Activated CD4-positive, alpha-beta T cell treated with anti-CD3 and anti-CD28 coated beads for 36 hours (primary cell): ENCODE results near the gene PLCB3. TPM values are rescaled to one million over a fixed set of nuclear protein-coding genes. Genes with fewer than 3 reads are reported as not detected.
A peak's percentile ranks its signal among the peaks of the same experiment; 100 is the strongest.

ENCODE experiments used
- ATAC-seq: fragments of 200-7000 bp; cut with Tn5 transposase; one replicate; pipeline ENCODE4 v1.10.0; 2021; ENCODE audit warnings: mild to moderate bottlenecking, moderate library complexity
- CTCF ChIA-PET: fragments of 350-600 bp; sonication (Branson Sonifier 250); formaldehyde crosslinking; loops from one replicate; lab custom pipeline; 2021; ENCODE audit warnings: antibody characterized with exemption; lab: Charles Lee
- POLR2A ChIA-PET: fragments of 350-600 bp; sonication (Branson Sonifier 250); formaldehyde crosslinking; loops from one replicate; lab custom pipeline; 2021; ENCODE audit warnings: antibody characterized with exemption, inconsistent platforms; lab: Charles Lee
- DNase-seq: peaks from one replicate; pipeline ENCODE4 v3.0.0-alpha.2; 2020
- H3K27ac Mint-ChIP-seq: one replicate; pipeline ENCODE4 v1.8.0; 2021; ENCODE audit warnings: mixed read lengths
- H3K27me3 Mint-ChIP-seq: one replicate; pipeline ENCODE4 v1.8.0; 2021; ENCODE audit warnings: mixed read lengths
- H3K36me3 Mint-ChIP-seq: one replicate; pipeline ENCODE4 v1.8.0; 2021; ENCODE audit warnings: low read depth, mixed read lengths
- H3K4me1 Mint-ChIP-seq: one replicate; pipeline ENCODE4 v1.8.0; 2021; ENCODE audit warnings: mixed read lengths
- H3K4me3 Mint-ChIP-seq: one replicate; pipeline ENCODE4 v1.8.0; 2021; ENCODE audit warnings: mild to moderate bottlenecking, moderate library complexity, mixed read lengths
- H3K9me3 Mint-ChIP-seq: one replicate; pipeline ENCODE4 v1.8.0; 2021; ENCODE audit warnings: low read depth, mixed read lengths
- intact Hi-C, 2 experiments: fragments of 100-400 bp; cut with DNase I in 1 of 2; cut with micrococcal nuclease in 1 of 2; formaldehyde crosslinking; loops; one replicate each; pipeline versions ENCODE4 v1.14.2 to v1.15.1; 2022 to 2024; cut with DNase I, micrococcal nuclease
- total RNA-seq, 2 experiments: library from RNA; stranded (reverse); gene quantifications; one replicate each; pipeline ENCODE4 v1.2.3, GENCODE V29; 2021

Gene PLCB3
- total RNA-seq, 2 experiments from 2014 or later, result 9.0 to 10.9 TPM

GRCh38 chr11:64208086-64208795 is 43.1 kb upstream of the PLCB3 start:
- Mint-ChIP-seq H3K27me3 (no peaks in the 10 kb centered on the region), H3K9me3 (no peaks in the 10 kb centered on the region), H3K4me1 (peaks cover 44% of the 10 kb centered on the region), H3K27ac (peak overlapping the region; percentile 99), H3K4me3 (peak overlapping the region; percentile 90), H3K36me3 (peaks cover 75% of the 10 kb centered on the region)
- intact Hi-C loops, result loop anchor here in 1 of 2 experiments (5.0 kb wide), 1 partner anchor 34 kb away; the partner anchor contains the start of gene FKBP2
- ATAC-seq (no peak), DNase-seq (no peak)
- ChIA-PET POLR2A (interaction anchor here (0.5 to 3.7 kb wide), 14 partner anchors 8 to 1637 kb away, joined by 3 to 28 read pairs (median 6); partner anchors contain the start of genes FKBP2, NUDT22, PRDX5 and STIP1), CTCF (interaction anchor here (0.6 to 7.3 kb wide), 11 partner anchors 14 to 208 kb away, joined by 3 to 111 read pairs (median 5); partner anchors contain the start of genes CATSPERZ, ESRRA, NUDT22 and STIP1)

- no peaks in the 10 kb centered on the region for H3K27me3 Mint-ChIP-seq
- H3K36me3 Mint-ChIP-seq, result peaks cover 74% of the 10 kb centered on the region
- H3K9me3 Mint-ChIP-seq, result no peaks in the 10 kb centered on the region
- no peak for DNase-seq
- peaks cover 40% of the 10 kb centered on the region for H3K4me1 Mint-ChIP-seq
- intact Hi-C loops, result loop anchor here in 1 of 2 experiments (5.0 kb wide), 1 partner anchor 33 kb away; the partner anchor contains the start of gene FKBP2
- ChIA-PET POLR2A (interaction anchor here (1.4 to 3.7 kb wide), 4 partner anchors 8 to 24 kb away, joined by 3 to 24 read pairs (median 10); partner anchors contain the start of gene STIP1), CTCF (interaction anchor here (0.7 to 7.3 kb wide), 4 partner anchors 15 to 94 kb away, joined by 3 to 111 read pairs (median 4); partner anchors contain the start of genes CATSPERZ, ESRRA, NUDT22 and TRPT1)
- H3K27ac Mint-ChIP-seq, result peak overlapping the region; percentile 99
- peak overlapping the region; percentile 90 for H3K4me3 Mint-ChIP-seq
- ATAC-seq, result no peak
Measured at GRCh38 chr11:64208796-64209562, 42.4 kb upstream of the PLCB3 start.

- ATAC-seq (no peak), DNase-seq (no peak)
- CTCF ChIA-PET, result interaction anchor here (7.3 kb wide), 1 partner anchor 93 kb away, joined by 111 read pairs; the partner anchor contains the start of genes CATSPERZ and ESRRA
- Mint-ChIP-seq H3K27ac (peak overlapping the region; percentile 99), H3K4me1 (peaks cover 36% of the 10 kb centered on the region), H3K9me3 (no peaks in the 10 kb centered on the region), H3K36me3 (peaks cover 72% of the 10 kb centered on the region), H3K4me3 (peak overlapping the region; percentile 90), H3K27me3 (no peaks in the 10 kb centered on the region)
- intact Hi-C loops, result loop anchor here in 1 of 2 experiments (5.0 kb wide), 1 partner anchor 33 kb away; the partner anchor contains the start of gene FKBP2
- POLR2A ChIA-PET, result no interaction called here
Measured at GRCh38 chr11:64209563-64209843, 41.8 kb upstream of the PLCB3 start.

DNA sequence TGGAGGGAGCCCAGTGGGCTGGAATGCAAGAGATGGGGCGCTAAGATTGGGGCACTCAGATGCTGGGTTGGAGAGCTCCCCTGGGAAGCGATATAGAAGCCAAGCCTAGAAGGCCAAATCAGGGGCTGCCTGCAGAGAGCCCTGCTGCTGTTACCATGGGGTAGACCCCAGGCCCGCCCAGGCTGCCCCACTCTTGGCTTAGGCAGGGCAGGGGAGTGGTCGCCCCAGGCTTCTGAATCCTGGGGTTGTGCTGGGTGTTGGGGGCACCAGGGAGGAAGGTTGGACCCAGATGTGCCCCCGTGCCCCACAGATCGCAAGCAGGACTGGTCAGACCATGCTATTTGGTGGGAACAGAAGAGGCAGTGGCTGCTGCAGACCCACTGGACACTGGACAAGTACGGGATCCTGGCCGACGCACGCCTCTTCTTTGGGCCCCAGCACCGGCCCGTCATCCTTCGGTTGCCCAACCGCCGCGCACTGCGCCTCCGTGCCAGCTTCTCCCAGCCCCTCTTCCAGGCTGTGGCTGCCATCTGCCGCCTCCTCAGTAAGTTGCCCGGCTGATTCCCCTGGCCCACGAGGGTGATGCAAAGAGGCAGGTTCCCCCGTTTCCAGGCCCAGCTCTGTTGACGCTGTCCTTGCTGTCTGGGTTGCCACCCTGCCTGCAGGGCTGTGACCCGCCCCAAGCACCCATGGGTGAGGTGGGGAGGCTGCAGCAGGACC is 40.9 kb upstream of the PLCB3 start:
- intact Hi-C loops, result no loop called here
- no peak overlapping the region for H3K27ac Mint-ChIP-seq
- ChIA-PET POLR2A (no interaction called here), CTCF (interaction anchor here (0.6 kb wide), 1 partner anchor 40 kb away, joined by 3 read pairs; no protein-coding TSS in a partner anchor)
- ATAC-seq (no peak), DNase-seq (no peak)
- no peak overlapping the region for H3K4me3 Mint-ChIP-seq
- no peaks in the 10 kb centered on the region for H3K27me3 Mint-ChIP-seq
- no peaks in the 10 kb centered on the region for H3K9me3 Mint-ChIP-seq
- H3K4me1 Mint-ChIP-seq, result peaks cover 37% of the 10 kb centered on the region
- peaks cover 77% of the 10 kb centered on the region for H3K36me3 Mint-ChIP-seq

GRCh38 chr11:64211181-64211872 is 40.0 kb upstream of the PLCB3 start:
- POLR2A ChIA-PET, result interaction anchor here (0.7 kb wide), 1 partner anchor 12 kb away, joined by 3 read pairs; no protein-coding TSS in a partner anchor
- Mint-ChIP-seq H3K27ac (no peak overlapping the region), H3K4me3 (no peak overlapping the region), H3K9me3 (no peaks in the 10 kb centered on the region), H3K27me3 (no peaks in the 10 kb centered on the region), H3K4me1 (peaks cover 29% of the 10 kb centered on the region), H3K36me3 (peaks cover 72% of the 10 kb centered on the region)
- CTCF ChIA-PET, result interaction anchor here (0.6 kb wide), 1 partner anchor 41 kb away, joined by 3 read pairs; no protein-coding TSS in a partner anchor
- ATAC-seq (no peak), DNase-seq (no peak)
- intact Hi-C loops, result no loop called here

- intact Hi-C loops, result no loop called here
- no peak overlapping the region for H3K4me3 Mint-ChIP-seq
- peaks cover 48% of the 10 kb centered on the region for H3K36me3 Mint-ChIP-seq
- no peak overlapping the region for H3K27ac Mint-ChIP-seq
- no peaks in the 10 kb centered on the region for H3K27me3 Mint-ChIP-seq
- ChIA-PET CTCF (interaction anchor here (0.6 to 2.9 kb wide), 5 partner anchors 10 to 84 kb away, joined by 3 to 12 read pairs (median 3); no protein-coding TSS in a partner anchor), POLR2A (interaction anchor here (0.6 to 1.1 kb wide), 2 partner anchors 9 to 1286 kb away, joined by 3 to 4 read pairs; no protein-coding TSS in a partner anchor)
- ATAC-seq (no peak), DNase-seq (no peak)
- peaks cover 10% of the 10 kb centered on the region for H3K4me1 Mint-ChIP-seq
- H3K9me3 Mint-ChIP-seq, result no peaks in the 10 kb centered on the region
Measured at GRCh38 chr11:64216879-64217278, 34.5 kb upstream of the PLCB3 start.

DNA sequence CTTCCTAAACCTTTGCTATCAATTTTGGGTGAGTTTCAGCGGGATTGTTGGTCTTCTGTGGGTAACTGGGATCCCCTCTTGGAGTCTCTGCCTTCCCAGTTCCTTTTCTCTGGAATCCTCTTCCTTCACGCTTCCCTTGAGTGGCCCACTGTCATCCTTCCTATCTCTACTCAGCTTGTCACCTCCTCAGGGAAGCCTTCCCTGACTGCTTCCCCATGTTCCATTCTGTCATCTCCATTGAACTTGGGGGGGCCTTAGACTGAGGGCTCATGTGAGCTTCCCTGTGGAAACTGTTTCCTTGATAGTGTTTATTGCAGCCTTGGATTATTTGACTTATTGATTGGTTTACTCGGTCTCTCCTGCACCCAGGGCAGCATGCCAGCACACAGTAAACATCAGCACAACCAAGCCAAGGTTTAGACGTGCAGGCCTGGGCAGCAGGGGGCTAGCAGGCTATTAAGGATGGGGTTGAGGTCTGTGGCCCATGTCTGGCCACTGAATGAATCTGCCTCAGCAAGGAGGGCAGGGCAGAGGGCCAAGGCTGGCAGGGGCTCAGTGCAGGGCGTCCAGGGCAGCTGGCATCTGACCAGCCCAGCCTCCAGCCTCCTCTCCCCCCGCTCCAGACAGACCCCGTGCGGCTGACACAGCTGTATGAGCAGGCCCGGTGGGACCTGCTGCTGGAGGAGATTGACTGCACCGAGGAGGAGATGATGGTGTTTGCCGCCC is 32.5 kb upstream of the PLCB3 start:
- ChIA-PET POLR2A (no interaction called here), CTCF (interaction anchor here (2.9 kb wide), 1 partner anchor 14 kb away, joined by 12 read pairs; no protein-coding TSS in a partner anchor)
- H3K27me3 Mint-ChIP-seq, result no peaks in the 10 kb centered on the region
- no peaks in the 10 kb centered on the region for H3K9me3 Mint-ChIP-seq
- no peak overlapping the region for H3K4me3 Mint-ChIP-seq
- no peak overlapping the region for H3K27ac Mint-ChIP-seq
- H3K4me1 Mint-ChIP-seq, result peaks cover 10% of the 10 kb centered on the region
- no peak for DNase-seq
- ATAC-seq, result no peak
- intact Hi-C loops, result no loop called here
- peaks cover 40% of the 10 kb centered on the region for H3K36me3 Mint-ChIP-seq

GRCh38 chr11:64219354-64219684 is 32.0 kb upstream of the PLCB3 start:
- ATAC-seq (no peak), DNase-seq (no peak)
- CTCF ChIA-PET, result interaction anchor here (2.9 kb wide), 1 partner anchor 15 kb away, joined by 12 read pairs; no protein-coding TSS in a partner anchor
- POLR2A ChIA-PET, result no interaction called here
- Mint-ChIP-seq H3K4me3 (no peak overlapping the region), H3K9me3 (no peaks in the 10 kb centered on the region), H3K36me3 (peaks cover 41% of the 10 kb centered on the region), H3K4me1 (peaks cover 8% of the 10 kb centered on the region), H3K27ac (no peak overlapping the region), H3K27me3 (no peaks in the 10 kb centered on the region)
- intact Hi-C loops, result no loop called here

- no peak for DNase-seq
- CTCF ChIA-PET, result no interaction called here
- H3K4me1 Mint-ChIP-seq, result peaks cover 7% of the 10 kb centered on the region
- ATAC-seq, result no peak
- POLR2A ChIA-PET, result no interaction called here
- H3K27ac Mint-ChIP-seq, result no peak overlapping the region
- H3K36me3 Mint-ChIP-seq, result peaks cover 36% of the 10 kb centered on the region
- no peak overlapping the region for H3K4me3 Mint-ChIP-seq
- intact Hi-C loops, result no loop called here
- H3K9me3 Mint-ChIP-seq, result no peaks in the 10 kb centered on the region
- no peaks in the 10 kb centered on the region for H3K27me3 Mint-ChIP-seq
Measured at GRCh38 chr11:64219755-64220154, 31.6 kb upstream of the PLCB3 start.

GRCh38 chr11:64220271-64220670 is 31.1 kb upstream of the PLCB3 start:
- ChIA-PET CTCF (no interaction called here), POLR2A (no interaction called here)
- intact Hi-C loops, result no loop called here
- ATAC-seq (no peak), DNase-seq (no peak)
- peaks cover 6% of the 10 kb centered on the region for H3K4me1 Mint-ChIP-seq
- no peaks in the 10 kb centered on the region for H3K9me3 Mint-ChIP-seq
- H3K27me3 Mint-ChIP-seq, result no peaks in the 10 kb centered on the region
- H3K4me3 Mint-ChIP-seq, result no peak overlapping the region
- H3K27ac Mint-ChIP-seq, result no peak overlapping the region
- H3K36me3 Mint-ChIP-seq, result peaks cover 31% of the 10 kb centered on the region
